GM21529 (cell line): ENCODE results near the gene LNPEP.

Experiments
- ATAC-seq: cut with Tn5 transposase; IDR thresholded peaks from one replicate; pipeline ENCODE4 v1.9.1; 2021; ENCODE audit not compliant: unreplicated experiment

Gene LNPEP

DNA sequence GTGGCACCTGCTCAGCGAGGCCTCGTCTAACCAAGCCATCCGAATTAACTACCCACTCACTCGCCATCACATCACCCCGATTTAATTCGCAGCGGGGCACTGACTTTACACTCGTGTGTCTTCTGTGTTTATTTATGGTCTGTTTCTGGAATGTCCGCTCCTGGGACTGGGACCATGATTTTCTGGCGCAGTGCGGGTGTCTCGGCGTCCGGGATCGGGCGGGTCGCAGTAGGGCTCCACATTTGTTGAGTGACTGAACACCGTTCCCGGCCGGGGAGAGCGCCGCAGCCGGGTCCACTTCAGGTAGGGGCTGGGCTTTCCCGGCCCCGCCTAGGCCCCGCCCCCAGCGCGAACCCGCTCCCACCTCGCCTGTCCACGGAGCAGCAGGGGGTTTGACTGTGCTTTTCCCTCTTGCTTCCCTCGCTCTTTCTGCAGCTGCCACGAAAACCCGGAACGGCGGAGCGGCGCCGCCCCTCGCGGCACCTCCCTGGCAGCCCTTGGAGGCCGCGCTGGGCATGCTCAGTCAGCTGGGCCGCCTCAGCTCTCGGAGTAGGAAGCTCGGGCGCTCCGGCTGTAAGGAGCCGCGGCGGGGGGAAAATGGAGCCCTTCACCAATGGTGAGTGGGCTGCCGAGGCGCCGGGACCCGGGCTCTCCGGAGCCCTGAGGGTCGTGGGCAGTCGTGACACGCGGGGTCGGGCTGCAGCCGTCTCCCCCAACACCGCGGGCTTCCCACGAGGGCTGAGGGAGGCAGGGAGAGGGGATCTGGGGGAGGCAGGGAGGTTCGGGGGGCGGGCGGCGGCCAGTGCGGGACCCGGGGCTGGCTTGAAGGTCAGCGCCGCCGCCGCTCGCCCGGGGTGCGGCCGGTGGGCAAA lies at the start of gene LNPEP:
Gene LNPEP, plus strand, starts transcription at position 522 of the 872 bp plus-strand sequence. Its CDS starts 76 bp downstream, at position 598.
- ATAC-seq, result peak; percentile 52

DNA sequence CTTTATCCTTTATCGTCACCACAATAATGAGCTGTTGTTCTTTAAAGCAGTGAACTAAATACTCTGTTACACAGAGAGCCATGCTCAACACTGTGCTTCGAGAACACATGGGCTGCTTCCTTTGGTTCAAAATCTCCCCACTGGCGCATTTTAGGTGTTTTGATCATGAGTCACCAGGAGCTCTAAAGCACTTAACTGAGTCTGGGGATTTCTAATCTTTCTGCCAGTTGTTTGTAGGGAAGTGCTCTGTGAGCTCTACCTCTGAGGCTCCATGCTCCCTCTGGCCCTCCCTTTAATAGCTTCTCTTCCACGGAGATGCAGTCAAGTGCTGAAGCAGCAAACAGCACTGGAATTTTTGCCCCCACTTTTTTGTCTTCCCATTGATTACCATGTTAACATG lies 42.5 kb upstream of the LNPEP start:
- ATAC-seq, result no peak

DNA sequence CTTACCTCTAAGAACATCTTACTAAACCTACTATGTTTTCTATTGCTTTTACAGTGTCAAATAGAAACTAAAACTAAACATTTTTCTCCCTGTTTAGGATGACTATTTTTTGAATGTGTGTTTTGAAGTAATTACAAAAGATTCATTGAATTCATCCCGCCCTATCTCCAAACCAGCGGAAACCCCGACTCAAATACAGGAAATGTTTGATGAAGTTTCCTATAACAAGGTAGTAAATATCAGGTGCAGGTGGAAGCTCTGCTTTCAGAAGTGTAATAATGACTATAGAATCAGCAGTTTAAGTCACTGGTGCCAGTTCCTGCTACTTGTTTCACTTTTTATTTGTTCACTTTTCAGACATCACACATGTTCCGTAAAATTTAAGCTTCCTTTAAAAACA lies 39.6 kb upstream of the LNPEP start:
- peak; percentile 81 for ATAC-seq

DNA sequence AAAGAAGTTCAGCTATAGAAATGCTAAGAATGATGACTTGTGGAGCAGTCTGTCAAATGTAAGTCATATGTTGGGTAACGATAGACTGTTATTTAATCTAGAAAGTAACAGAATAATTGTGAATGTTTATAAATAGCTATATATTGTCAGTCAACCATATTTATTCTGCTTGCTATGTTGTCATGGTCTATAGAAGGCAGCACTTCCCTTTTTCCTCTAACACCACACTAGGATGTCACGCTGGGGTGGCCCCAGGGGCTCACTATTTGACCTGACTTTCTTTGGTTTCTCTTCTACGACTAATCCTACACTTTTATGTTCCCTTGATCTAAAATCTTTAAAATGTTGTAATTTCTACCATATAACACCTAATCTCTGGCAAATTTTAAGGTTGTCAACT lies 39.1 kb upstream of the LNPEP start:
- ATAC-seq, result peak; percentile 95

DNA sequence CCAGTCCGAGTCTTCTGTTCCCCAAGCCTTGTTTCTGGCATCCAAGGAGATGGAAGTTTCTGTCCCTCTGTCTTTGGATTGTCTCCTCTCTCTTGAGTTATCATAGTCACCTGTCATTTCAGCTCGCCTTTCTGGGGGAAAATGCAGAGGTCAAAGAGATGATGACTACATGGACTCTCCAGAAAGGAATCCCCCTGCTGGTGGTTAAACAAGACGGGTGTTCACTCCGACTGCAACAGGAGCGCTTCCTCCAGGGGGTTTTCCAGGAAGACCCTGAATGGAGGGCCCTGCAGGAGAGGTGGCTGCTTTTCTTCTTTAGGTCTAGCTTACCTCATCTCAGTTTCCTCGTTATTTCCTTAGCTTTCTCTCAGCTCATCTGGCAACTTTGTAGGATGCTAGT lies 34.5 kb upstream of the LNPEP start:
- no peak for ATAC-seq

DNA sequence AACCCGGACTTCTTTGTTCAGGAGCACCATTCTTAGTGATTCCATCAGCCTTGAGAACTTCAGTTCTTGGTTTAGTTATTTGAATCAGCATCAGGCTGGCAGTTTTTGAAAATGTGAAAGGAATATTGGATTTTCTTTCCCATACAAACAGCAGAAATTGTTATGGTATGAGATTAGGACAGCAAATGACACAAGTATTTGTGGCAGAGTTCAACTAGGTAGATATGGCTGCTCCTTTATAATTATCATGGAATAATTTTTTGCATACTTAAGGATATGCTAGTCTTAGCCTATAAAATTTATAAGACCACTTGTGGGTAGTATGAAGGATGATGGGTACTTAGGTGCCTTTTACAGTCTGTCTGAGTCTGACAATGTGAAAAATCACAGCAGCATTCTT lies 34.0 kb upstream of the LNPEP start:
- ATAC-seq, result no peak

DNA sequence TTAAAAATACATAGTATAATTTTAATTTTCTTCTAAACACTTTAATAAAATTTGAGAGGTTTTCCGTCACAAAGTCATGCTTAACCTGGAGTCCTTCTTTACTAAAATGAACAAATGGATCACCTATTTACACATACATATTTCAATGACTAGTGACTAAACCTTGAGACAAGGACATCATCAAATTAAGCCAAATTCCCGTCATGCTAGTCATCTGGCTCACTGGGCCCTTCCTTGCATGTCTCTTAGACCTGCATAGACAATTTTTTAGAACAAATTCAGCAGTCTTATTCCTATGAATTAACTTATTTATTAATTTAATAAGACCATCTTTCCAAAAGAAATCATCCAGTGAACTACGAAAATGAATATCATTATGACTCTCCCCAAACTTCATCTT lies 33.0 kb upstream of the LNPEP start:
- no peak for ATAC-seq

DNA sequence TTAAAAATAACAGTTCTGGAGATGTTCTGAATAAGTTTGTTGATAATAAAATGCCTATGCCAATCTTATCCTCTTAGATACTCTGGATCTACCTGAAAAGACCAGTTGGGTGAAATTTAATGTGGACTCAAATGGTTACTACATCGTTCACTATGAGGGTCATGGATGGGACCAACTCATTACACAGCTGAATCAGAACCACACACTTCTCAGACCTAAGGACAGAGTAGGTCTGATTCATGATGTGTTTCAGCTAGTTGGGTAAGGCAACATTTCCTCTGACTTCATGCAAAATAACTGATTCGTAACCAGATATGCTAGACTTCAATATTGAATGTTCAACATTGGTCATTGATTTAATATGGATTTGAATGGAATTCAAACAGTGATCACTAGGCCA lies 32.6 kb upstream of the LNPEP start:
- ATAC-seq, result no peak

DNA sequence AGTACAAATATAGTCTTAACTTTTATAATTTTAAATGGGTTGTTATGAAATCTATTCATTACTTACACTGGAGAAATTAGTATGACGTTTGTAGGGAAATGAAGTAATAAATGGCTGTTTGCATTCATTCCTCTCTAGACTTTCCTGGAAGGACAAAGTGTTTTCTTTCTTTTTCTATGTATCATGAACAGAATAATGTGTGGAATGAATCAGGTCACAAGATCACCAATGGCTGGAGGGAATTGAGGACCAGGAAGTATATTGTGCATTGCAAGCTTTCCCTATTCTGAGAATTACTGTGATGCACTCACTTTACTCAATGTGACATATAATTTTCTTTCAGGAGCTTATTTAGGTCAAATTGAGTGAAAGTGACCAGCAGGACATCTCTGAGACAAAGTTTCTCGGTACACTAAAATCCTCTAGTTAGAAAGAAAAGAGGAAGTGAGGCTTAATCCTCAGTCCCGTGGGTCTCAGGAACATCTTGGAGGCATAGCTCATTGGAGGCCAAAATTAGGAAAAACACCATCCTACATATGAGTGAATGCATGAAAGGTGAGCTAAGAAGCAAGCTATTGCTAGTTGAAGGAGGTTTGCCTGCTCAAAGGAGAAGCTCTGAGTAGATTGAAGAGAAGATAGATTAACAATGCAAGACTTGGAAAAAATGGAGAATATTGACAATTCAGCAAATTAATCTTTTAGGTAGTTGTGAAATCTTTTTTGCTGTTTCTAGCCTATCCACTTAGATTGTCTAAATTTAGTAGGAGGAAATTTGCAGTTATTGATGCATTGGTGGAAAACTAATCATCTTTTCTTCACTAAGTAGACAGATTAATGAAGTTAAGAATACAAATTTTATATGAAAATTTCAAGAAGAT lies 31.6 kb upstream of the LNPEP start:
- no peak for ATAC-seq

DNA sequence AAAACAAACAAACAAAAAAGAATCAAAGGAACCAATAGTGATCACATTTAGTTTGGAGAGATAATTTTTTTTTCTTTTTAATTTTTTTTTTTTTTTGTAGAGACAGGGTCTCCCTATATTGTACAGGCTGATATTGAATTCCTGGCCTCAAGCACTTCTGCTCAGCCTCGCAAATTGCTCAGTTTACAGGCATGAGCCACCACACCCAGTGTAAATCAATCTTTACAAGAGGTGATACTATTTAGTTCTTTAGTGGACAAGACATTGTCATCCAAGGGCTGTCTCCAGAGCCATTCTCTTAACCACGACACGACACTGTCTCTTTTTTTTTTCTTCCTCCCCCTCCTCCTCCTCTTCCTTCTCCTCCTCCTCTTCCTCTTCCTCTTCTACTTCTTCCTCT lies 30.0 kb upstream of the LNPEP start:
- no peak for ATAC-seq

DNA sequence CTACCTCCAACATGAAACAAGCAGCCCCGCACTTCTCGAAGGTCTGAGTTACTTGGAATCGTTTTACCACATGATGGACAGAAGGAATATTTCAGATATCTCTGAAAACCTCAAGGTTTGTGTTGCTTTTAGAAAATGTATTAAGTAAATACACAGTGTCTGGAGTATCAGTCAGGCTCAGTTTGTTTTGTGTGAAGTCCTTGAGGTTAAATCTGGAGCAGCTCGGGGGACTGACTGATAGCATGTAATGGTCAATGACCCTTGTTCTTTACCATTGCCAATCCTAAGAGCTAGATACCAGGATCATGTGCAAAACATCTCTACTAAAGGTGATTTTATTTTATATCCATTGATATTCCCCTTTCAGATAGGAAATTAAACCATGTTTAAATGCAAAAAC lies 26.9 kb upstream of the LNPEP start:
- ATAC-seq, result no peak

DNA sequence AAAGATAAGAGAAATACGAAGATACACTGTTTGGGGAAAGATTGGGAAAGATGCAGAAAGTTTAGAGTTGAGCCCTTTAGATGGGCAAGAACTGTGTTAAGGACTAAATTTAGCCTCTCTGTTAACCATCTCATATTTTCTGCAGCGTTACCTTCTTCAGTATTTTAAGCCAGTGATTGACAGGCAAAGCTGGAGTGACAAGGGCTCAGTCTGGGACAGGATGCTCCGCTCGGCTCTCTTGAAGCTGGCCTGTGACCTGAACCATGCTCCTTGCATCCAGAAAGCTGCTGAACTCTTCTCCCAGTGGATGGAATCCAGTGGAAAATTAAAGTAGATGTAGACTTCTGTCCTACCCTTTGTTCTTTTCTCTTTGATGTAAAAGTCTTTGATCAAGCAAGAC lies 26.4 kb upstream of the LNPEP start:
- ATAC-seq, result no peak

DNA sequence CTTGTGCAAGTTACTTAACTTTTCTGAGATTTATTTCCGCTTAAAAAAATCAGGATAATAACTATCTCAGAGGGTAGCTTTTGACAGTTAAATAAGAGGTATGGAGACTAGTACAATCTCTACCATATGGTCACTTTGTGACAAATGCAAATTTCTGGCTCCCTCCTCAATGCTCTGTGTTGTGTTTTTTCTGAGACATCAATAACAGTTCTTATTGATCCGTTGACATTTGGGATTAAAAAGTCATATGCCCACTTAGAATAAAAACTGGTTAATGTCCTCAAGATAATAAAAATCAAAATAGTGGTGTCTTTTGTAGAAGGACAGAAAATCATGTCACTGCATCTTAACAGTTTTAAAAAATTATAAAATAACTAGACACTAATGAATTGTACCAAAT lies 24.7 kb upstream of the LNPEP start:
- ATAC-seq, result no peak

DNA sequence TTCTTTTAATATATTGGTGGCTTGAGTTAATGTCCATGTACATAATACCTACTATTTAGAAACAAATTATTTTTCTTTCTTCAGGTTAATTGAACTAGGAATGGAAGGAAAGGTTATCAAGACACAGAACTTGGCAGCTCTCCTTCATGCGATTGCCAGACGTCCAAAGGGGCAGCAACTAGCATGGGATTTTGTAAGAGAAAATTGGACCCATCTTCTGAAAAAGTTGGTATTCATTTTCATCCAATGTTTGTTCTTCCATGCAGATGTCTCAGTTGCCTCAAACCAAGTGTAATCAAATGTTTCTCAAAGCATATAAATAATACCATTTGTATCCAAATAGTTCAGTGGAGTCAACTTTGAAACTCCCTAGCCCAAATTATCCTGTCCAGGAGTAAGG lies 22.6 kb upstream of the LNPEP start:
- no peak for ATAC-seq

DNA sequence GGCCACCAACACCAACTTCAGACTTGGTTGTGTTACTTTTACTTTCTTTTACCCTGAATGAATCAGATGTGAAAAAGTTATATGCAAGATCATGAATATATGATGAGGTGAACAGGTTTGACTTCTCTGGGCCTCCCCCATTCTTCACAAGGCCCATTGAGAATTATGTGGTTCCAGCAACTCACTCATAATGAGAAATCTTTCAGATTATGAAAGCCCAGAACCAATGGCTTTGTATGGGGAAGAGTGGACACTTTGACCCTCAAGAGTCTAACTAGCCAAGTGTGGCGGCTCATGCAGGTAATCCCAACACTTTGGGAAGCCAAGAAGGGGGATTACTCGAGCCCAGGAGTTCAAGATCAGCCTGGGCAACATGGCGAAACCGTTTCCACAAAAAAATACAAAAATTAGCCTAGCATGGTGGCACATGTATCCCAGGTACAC lies 16.1 kb upstream of the LNPEP start:
- ATAC-seq, result peak; percentile 70

DNA sequence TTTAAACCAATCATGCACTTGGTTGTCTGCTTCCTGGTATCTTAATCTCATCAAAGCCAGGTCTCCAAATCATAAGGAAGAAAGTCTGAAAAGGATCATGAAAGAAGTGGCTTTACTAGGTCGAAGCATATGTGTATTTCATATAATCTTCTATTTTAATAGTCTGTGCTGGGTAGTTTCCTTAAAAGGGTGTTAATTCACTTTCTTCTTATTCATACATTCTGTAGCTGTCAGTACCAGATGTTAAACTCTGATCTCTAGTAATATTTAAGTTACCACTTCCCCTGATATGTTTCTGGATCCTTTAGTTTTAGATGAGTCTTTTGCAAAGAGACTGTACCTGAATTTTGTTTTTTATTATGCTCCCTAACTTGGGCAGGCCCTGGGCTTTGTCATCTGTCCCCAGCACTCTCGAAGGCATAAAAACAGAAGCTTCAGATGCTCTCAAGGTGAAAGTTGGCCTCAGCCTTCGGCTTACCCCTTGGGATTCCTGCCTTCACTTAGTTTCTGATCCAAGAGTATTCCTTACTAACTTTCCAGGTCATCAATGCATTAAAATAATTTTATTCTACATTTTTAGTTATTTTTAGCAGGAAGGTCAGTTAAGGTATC lies 15.0 kb upstream of the LNPEP start:
- no peak for ATAC-seq

DNA sequence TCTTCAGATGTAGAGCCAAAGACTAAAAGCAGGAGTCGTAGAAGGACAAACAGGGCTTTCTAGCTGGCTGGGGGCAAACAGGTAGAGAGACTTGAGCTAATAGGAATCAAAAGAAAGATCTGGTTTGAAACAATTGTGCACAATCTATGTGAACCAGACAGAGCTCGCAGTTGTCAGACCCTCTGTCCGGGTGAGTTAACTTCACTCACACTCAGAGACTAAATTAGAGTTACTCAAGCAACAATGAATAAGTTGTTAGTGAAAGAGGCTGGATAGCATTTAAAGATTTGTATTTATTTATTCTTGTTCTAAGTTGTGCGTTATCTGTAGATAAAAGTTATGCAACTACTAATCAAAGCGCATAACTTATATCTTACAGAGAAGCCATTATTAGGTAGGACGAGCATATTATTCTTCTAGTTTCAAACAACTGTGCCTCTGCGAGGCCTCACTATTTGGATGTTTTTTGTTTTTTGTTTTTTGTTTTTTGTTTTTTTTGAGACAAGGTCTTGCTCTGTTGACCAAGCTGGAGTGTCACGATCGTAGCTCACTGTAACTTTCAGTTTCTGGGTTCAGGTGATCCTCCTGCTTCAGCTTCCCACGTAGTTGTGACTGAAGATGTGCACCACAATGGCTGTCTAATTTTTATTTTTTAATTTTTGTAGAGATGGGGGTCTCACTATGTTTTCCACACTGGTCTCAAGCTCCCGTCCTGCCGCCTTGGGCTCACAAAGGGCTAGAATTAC lies 13.2 kb upstream of the LNPEP start:
- ATAC-seq, result no peak

DNA sequence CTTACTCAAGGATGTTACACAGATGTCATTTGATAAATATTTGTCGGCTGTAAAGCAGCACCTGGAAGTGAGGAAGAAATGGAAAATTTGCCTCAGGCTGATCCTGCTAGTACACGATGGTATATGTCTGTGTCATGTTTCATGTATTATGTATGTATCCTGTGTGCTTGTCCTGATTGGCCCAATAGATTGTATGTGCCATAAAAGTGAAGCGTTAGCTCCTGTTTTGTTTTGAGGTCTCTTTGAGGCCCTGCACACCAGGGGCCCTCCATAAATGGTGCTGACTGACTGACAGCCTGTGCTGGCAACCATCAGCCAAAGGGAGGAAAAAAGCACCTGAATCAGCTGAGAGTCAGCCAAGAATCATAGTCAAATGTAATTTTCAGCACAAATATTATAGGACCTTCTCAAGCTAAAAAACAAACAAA lies 11.8 kb upstream of the LNPEP start:
- ATAC-seq, result no peak

DNA sequence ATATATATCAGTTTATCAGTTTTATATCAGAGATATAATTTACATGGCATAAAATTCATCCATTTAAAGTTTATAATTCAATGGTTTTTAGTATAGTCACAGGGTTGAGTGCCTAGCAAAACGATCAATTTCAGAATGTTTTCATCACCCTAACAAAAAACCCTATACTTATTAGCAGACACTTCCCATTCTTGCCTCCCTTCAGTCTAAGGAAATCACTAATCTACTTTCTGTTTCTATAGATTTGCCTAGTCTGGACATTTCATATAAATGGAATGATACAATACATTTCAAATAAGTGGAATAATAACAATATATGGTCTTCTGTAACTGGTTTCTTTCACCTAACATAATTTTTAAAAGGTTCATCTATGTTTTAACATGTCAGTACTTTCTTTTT lies 9.6 kb upstream of the LNPEP start:
- ATAC-seq, result no peak

DNA sequence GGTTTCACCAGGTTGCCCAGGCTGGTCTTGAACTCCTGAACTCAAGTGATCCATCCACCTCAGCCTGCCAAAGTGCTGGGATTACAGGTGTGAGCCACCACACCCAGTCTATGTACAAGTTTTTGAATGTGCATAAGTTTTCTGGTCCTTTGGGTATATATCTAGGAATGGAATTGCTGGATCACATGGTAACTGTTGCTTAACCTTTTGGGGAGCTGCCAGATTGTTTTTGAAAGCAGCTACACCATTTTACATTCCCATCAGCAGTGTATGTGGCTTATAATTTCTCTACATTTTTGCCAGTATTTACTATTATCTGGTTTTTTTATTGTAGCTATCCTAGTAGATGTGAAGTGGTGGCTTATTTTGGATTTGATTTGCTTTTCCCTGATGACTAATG lies 8.9 kb upstream of the LNPEP start:
- ATAC-seq, result no peak
